Measurements from ENCODE around the gene ALDH1A1. TPM values are rescaled to one million over a fixed set of nuclear protein-coding genes. Genes with fewer than 3 reads are reported as not detected.

The ALDH1A1 gene
- total and polyA plus RNA-seq, 2 of the 8 experiments (the other 6 are each of a cell fraction or from before 2014, with no cell fraction given), result 0.50 to 0.82 TPM

GRCh38 chr9:72888067-72888466 lies 64.8 kb downstream of the ALDH1A1 start:
- POLR2A ChIA-PET (ENCODE audit: partially characterized antibody), result no interaction called here
- Histone ChIP-seq H2AK5ac (ENCODE audit: low read depth, low read length) (no peak overlapping the region), H4K91ac (replicated peaks; ENCODE audit: insufficient read length, low read length) (no peak overlapping the region), H3K4me3 (ENCODE audit: extremely low read depth in 1 of 4, insufficient read depth in 2 of 4, low read depth in 3 of 4, low read length in 4 of 4) (no peak overlapping the region), H3K23ac (ENCODE audit: insufficient read length) (no peak overlapping the region), H3K9ac (replicated peaks in 1 of 4; ENCODE audit: extremely low read depth in 1 of 4, low read depth in 3 of 4, low read length in 3 of 4) (no peak overlapping the region), H3K27me3 (replicated peaks in 1 of 4; ENCODE audit: control insufficient read depth in 3 of 4, extremely low read depth in 1 of 4, insufficient read depth in 3 of 4, low read length in 3 of 4) (no peaks in the 10 kb centered on the region), H4K20me1 (replicated peaks in 1 of 2; ENCODE audit: control insufficient read depth in 1 of 2, insufficient read depth in 2 of 2, low read length in 2 of 2) (no peaks in the 10 kb centered on the region), H3K36me3 (ENCODE audit: control insufficient read depth in 2 of 4, insufficient read depth in 4 of 4, low read length in 3 of 4) (no peaks in the 10 kb centered on the region), H2BK12ac (ENCODE audit: low read depth, low read length) (no peak overlapping the region), H3K56ac (replicated peaks; ENCODE audit: insufficient read length, low read depth, low read length) (no peak overlapping the region), H3K4me1 (replicated peaks in 1 of 4; ENCODE audit: control insufficient read depth in 3 of 4, insufficient read depth in 4 of 4, low read length in 3 of 4) (no peaks in the 10 kb centered on the region), H3K79me1 (ENCODE audit: low read depth, low read length) (no peaks in the 10 kb centered on the region), H2BK120ac (replicated peaks; ENCODE audit: low read depth, low read length) (no peak overlapping the region), H4K8ac (ENCODE audit: extremely low read depth, insufficient read depth, low read length) (no peak overlapping the region), H4K5ac (ENCODE audit: insufficient read length, low read depth, low read length) (no peak overlapping the region), H3K18ac (ENCODE audit: extremely low read depth, low read length) (no peak overlapping the region), H3K23me2 (ENCODE audit: low read depth, low read length) (no peaks in the 10 kb centered on the region), H3K4ac (replicated peaks; ENCODE audit: insufficient read length, low read depth, low read length) (no peak overlapping the region), H2BK20ac (ENCODE audit: low read length) (no peak overlapping the region), H3K14ac (ENCODE audit: insufficient read length) (no peak overlapping the region), H3K79me2 (ENCODE audit: control insufficient read depth in 1 of 2, insufficient read depth in 2 of 2, low read length in 2 of 2) (no peaks in the 10 kb centered on the region), H3K27ac (ENCODE audit: low read depth, low read length) (no peak overlapping the region), H2BK5ac (ENCODE audit: low read depth, low read length) (no peak overlapping the region), H2BK15ac (ENCODE audit: low read length) (no peak overlapping the region), H3K9me3 (ENCODE audit: insufficient read depth in 2 of 2, low read depth in 1 of 2, low read length in 1 of 2) (peaks cover 0 to 3% of the 10 kb centered on the region in 2 experiments; a peak in 1 of 4 replicates), H2AFZ (ENCODE audit: low read length) (no peak overlapping the region), H3K4me2 (ENCODE audit: insufficient read depth in 1 of 2, low read depth in 2 of 2, low read length in 2 of 2) (no peak overlapping the region)
- TF ChIP-seq NRF1 (IDR thresholded peaks at IDR 0.05; ENCODE audit: low read depth, low read length) (no peak), TCF12 (IDR thresholded peaks at IDR 0.05; ENCODE audit: low read depth, low read length) (no peak), ZNF274 (IDR thresholded peaks at IDR 0.05; ENCODE audit: borderline replicate concordance, extremely low read depth, low read length) (no peak), JUN (IDR thresholded peaks at IDR 0.05; ENCODE audit: low read depth, low read length) (no peak), SP2 (IDR thresholded peaks at IDR 0.05; ENCODE audit: low read length) (no peak), TBP (IDR thresholded peaks at IDR 0.05; ENCODE audit: low read depth, low read length) (no peak), CBX5 (IDR thresholded peaks at IDR 0.05; ENCODE audit: low read depth, low read length) (no peak), SIRT6 (IDR thresholded peaks at IDR 0.05; ENCODE audit: low read length) (no peak), TAF7 (optimal IDR thresholded peaks at IDR 0.05; ENCODE audit: borderline replicate concordance, low read depth, low read length) (no peak), GTF2F1 (IDR thresholded peaks at IDR 0.05; ENCODE audit: borderline replicate concordance, low read depth, low read length) (no peak), CTBP2 (IDR thresholded peaks at IDR 0.05; ENCODE audit: borderline replicate concordance, insufficient read depth, insufficient read length, low read length) (no peak), MAX (IDR thresholded peaks at IDR 0.05) (no peak), GABPA (IDR thresholded peaks at IDR 0.05; ENCODE audit: borderline replicate concordance, insufficient read depth, low read length) (no peak), KDM5A (IDR thresholded peaks at IDR 0.05; ENCODE audit: low read length) (no peak), ASH2L (IDR thresholded peaks at IDR 0.05; ENCODE audit: low read length) (no peak)
- WGBS, 2 experiments (ENCODE audit: extremely low coverage in 1 of 2, insufficient coverage in 1 of 2, insufficient read length in 1 of 2, insufficient replicate concordance in 2 of 2, low coverage in 1 of 2, low lambda C conversion rate in 2 of 2, missing lambda C conversion rate in 1 of 2), result 94% methylated on average over 2 of the region's 2 CpGs; no CpG with 5 or more reads in 1 of the 2 experiments
- FAIRE-seq (no peak), DNase-seq (ENCODE audit: low read depth in 1 of 2, low spot score in 2 of 2) (no peak)
- CTCF ChIA-PET (ENCODE audit: partially characterized antibody), result no interaction called here

Data from H1 (cell line).